Fibroblast of lung (primary cell): ENCODE data around the gene SFRP5. TPM values are rescaled to one million over a fixed set of nuclear protein-coding genes. Genes with fewer than 3 reads are reported as not detected.

Source experiments
- DNase-seq, 2 donors: peaks; one replicate each; pipeline versions ENCODE4 v3.0.0 to v3.0.0-alpha.2; 2010; ENCODE audit warnings: low read depth in 2 of 2
- H2AFZ ChIP-seq: 2 replicates; pipeline ENCODE4 v1.5.1; 2012; ENCODE audit warnings: low read length, control low read depth, inconsistent platforms
- H3K27ac ChIP-seq: 2 replicates; pipeline ENCODE4 v1.5.1; 2011; ENCODE audit warnings: low read length, control low read depth; ENCODE audit not compliant: insufficient read depth
- H3K27me3 ChIP-seq: 2 replicates; pipeline ENCODE4 v1.5.1; 2011; ENCODE audit warnings: mild to moderate bottlenecking, low read length; ENCODE audit not compliant: control insufficient read depth, insufficient read depth
- H3K36me3 ChIP-seq: 2 replicates; pipeline ENCODE4 v1.5.1; 2011; ENCODE audit warnings: low read length; ENCODE audit not compliant: control insufficient read depth, insufficient read depth
- H3K4me1 ChIP-seq: 2 replicates; pipeline ENCODE4 v1.5.1; 2011; ENCODE audit warnings: low read length; ENCODE audit not compliant: control insufficient read depth, insufficient read depth; ENCODE audit errors: extremely low read depth
- H3K4me2 ChIP-seq: 2 replicates; pipeline ENCODE4 v1.5.1; 2011; ENCODE audit warnings: low read length, control low read depth; ENCODE audit not compliant: insufficient read depth; ENCODE audit errors: extremely low read depth
- H3K4me3 ChIP-seq, 4 experiments: fragments of 200-600 bp in 1 of 4; sonication (generic) in 1 of 4; replicated peaks in 1 of 4; 2 replicates each; pipeline ENCODE4 v1.5.1; 2011 to 2016; ENCODE audit warnings: low read length in 4 of 4, low read depth in 3 of 4, mild to moderate bottlenecking in 3 of 4, control low read depth in 2 of 4, inconsistent platforms in 1 of 4, mixed read lengths in 1 of 4; ENCODE audit not compliant: insufficient read depth in 1 of 4; ENCODE audit errors: control extremely low read depth in 1 of 4
- H3K79me2 ChIP-seq: 2 replicates; pipeline ENCODE4 v1.5.1; 2012; ENCODE audit warnings: mild to moderate bottlenecking, low read length, inconsistent platforms; ENCODE audit not compliant: control insufficient read depth, insufficient read depth
- H3K9ac ChIP-seq: 2 replicates; pipeline ENCODE4 v1.5.1; 2011; ENCODE audit warnings: mild to moderate bottlenecking, low read length, control low read depth; ENCODE audit not compliant: insufficient read depth
- H3K9me3 ChIP-seq: 2 replicates; pipeline ENCODE4 v1.5.1; 2012; ENCODE audit warnings: low read depth, low read length; ENCODE audit not compliant: control insufficient read depth, insufficient read depth
- H4K20me1 ChIP-seq: 2 replicates; pipeline ENCODE4 v1.5.1; 2011; ENCODE audit warnings: low read length; ENCODE audit not compliant: control insufficient read depth, insufficient read depth; ENCODE audit errors: extremely low read depth
- CTCF ChIP-seq, 2 donors: IDR thresholded peaks in 1 of 2; conservative IDR thresholded peaks in 1 of 2; 1 replicate in 1 of 2; 2 replicates in 1 of 2; pipeline ENCODE4 v1.5.1; 2011 to 2012; ENCODE audit warnings: low read length in 2 of 2, control low read depth in 1 of 2, inconsistent platforms in 1 of 2, low read depth in 1 of 2, mild to moderate bottlenecking in 1 of 2
- EZH2 ChIP-seq: IDR thresholded peaks from 2 replicates; pipeline ENCODE4 v1.5.1; 2012; ENCODE audit warnings: low read length, control low read depth, mild to moderate bottlenecking; ENCODE audit errors: missing control alignments
- polyA plus RNA-seq, 2 donors: library from polyadenylated mRNA; depleted of rRNA in 1 of 2; stranded (reverse) in 1 of 2; unstranded in 1 of 2; fragments of >200 nt; gene quantifications; 2 replicates each; pipeline ENCODE4 v1.2.1, GENCODE V29; 2011 to 2012; ENCODE audit warnings: missing spikeins in 1 of 2
- total RNA-seq: library from RNA; depleted of rRNA; stranded (reverse); fragments of >200 nt; gene quantifications from 2 replicates; pipeline ENCODE4 v1.2.1, GENCODE V29; 2014

SFRP5 gene
- total and polyA plus RNA-seq, 2 donors (not counting 1 experiment from before 2014, with no cell fraction given) = not detected

- Histone ChIP-seq H3K27me3 (no peaks in the 10 kb centered on the region), H3K79me2 (no peaks in the 10 kb centered on the region), H3K4me1 (no peaks in the 10 kb centered on the region), H2AFZ (no peak overlapping the region), H3K9ac (no peak overlapping the region), H3K36me3 (peaks cover 13% of the 10 kb centered on the region), H3K4me3 (no peak overlapping the region), H3K27ac (no peak overlapping the region), H3K9me3 (no peaks in the 10 kb centered on the region), H4K20me1 (no peaks in the 10 kb centered on the region), H3K4me2 (no peak overlapping the region)
- no peak for DNase-seq
- TF ChIP-seq CTCF (conservative IDR thresholded peaks at IDR 0.05 in 1 of 2, IDR thresholded peaks at IDR 0.05 in 1 of 2; ENCODE audit: low read depth in 1 of 2, low read length in 2 of 2) = no peak
- no peak for TF ChIP-seq EZH2
Measured at GRCh38 chr10:97759946-97760345, 11.9 kb downstream of the SFRP5 start.

GRCh38 chr10:97759158-97759887 is 12.5 kb downstream of the SFRP5 start:
- TF ChIP-seq CTCF (conservative IDR thresholded peaks at IDR 0.05 in 1 of 2, IDR thresholded peaks at IDR 0.05 in 1 of 2; ENCODE audit: low read depth in 1 of 2, low read length in 2 of 2) (peak; percentile 81 to 92), EZH2 (no peak)
- Histone ChIP-seq H3K4me1 (no peaks in the 10 kb centered on the region), H3K36me3 (peaks cover 13% of the 10 kb centered on the region), H3K4me2 (no peak overlapping the region), H3K27ac (no peak overlapping the region), H3K9me3 (no peaks in the 10 kb centered on the region), H3K79me2 (no peaks in the 10 kb centered on the region), H3K4me3 (no peak overlapping the region), H3K27me3 (no peaks in the 10 kb centered on the region), H2AFZ (no peak overlapping the region), H3K9ac (peak overlapping the region; percentile 7), H4K20me1 (no peaks in the 10 kb centered on the region)
- peak; percentile 53 to 56 for DNase-seq

GRCh38 chr10:97757471-97757870 is 14.3 kb downstream of the SFRP5 start:
- Histone ChIP-seq H4K20me1 (no peaks in the 10 kb centered on the region), H2AFZ (no peak overlapping the region), H3K4me2 (no peak overlapping the region), H3K4me1 (no peaks in the 10 kb centered on the region), H3K9ac (no peak overlapping the region), H3K79me2 (no peaks in the 10 kb centered on the region), H3K27ac (no peak overlapping the region), H3K27me3 (no peaks in the 10 kb centered on the region), H3K36me3 (peaks cover 21% of the 10 kb centered on the region), H3K4me3 (no peak overlapping the region), H3K9me3 (no peaks in the 10 kb centered on the region)
- TF ChIP-seq CTCF (conservative IDR thresholded peaks at IDR 0.05 in 1 of 2, IDR thresholded peaks at IDR 0.05 in 1 of 2; ENCODE audit: low read depth in 1 of 2, low read length in 2 of 2) = no peak
- no peak for TF ChIP-seq EZH2
- DNase-seq = no peak
